DND-41 (cell line): ENCODE data around the gene GRM7.

Experiments
- ATAC-seq: fragments of 200-7000 bp; cut with Tn5 transposase; 3 replicates; pipeline ENCODE4 v1.9.1; 2021; ENCODE audit warnings: low read depth; ENCODE audit not compliant: insufficient read depth
- DNase-seq: peaks from one replicate; pipeline ENCODE4 v3.0.0-alpha.2; 2020
- H2AFZ ChIP-seq: 2 replicates; pipeline ENCODE4 v1.6.0; 2012; ENCODE audit warnings: low read depth, low read length
- H3K27ac ChIP-seq: 2 replicates; pipeline ENCODE4 v1.5.1; 2012; ENCODE audit warnings: low read length, inconsistent platforms
- H3K27me3 ChIP-seq: fragments of 200-600 bp; sonication (generic); 2 replicates; pipeline ENCODE4 v1.6.0; 2012; ENCODE audit warnings: low read length, mild to moderate bottlenecking, inconsistent platforms; ENCODE audit not compliant: insufficient read depth, poor library complexity
- H3K36me3 ChIP-seq: 2 replicates; pipeline ENCODE4 v1.5.1; 2012; ENCODE audit warnings: low read length, inconsistent platforms; ENCODE audit not compliant: insufficient read depth
- H3K4me1 ChIP-seq: 2 replicates; pipeline ENCODE4 v1.5.1; 2012; ENCODE audit warnings: mild to moderate bottlenecking, low read length; ENCODE audit not compliant: insufficient read depth
- H3K4me2 ChIP-seq: 2 replicates; pipeline ENCODE4 v1.6.0; 2012; ENCODE audit warnings: mild to moderate bottlenecking, moderate library complexity, low read length, inconsistent platforms; ENCODE audit not compliant: insufficient read depth
- H3K4me3 ChIP-seq, 2 experiments: fragments of 200-600 bp in 1 of 2; shearing (Covaris generic) in 1 of 2; 2 replicates each; pipeline ENCODE4 v1.5.1; 2012 to 2016; ENCODE audit warnings: inconsistent platforms in 2 of 2, low read length in 2 of 2, mild to moderate bottlenecking in 2 of 2, low read depth in 1 of 2, moderate library complexity in 1 of 2
- H3K79me2 ChIP-seq: 2 replicates; pipeline ENCODE4 v1.6.0; 2012; ENCODE audit warnings: low read length, inconsistent platforms; ENCODE audit not compliant: insufficient read depth
- H3K9ac ChIP-seq: 2 replicates; pipeline ENCODE4 v1.6.0; 2012; ENCODE audit warnings: low read depth, mild to moderate bottlenecking, inconsistent platforms, low read length, moderate library complexity
- H3K9me3 ChIP-seq: 2 replicates; pipeline ENCODE4 v1.5.1; 2012; ENCODE audit warnings: low read length, moderate library complexity, mild to moderate bottlenecking, inconsistent platforms; ENCODE audit not compliant: insufficient read depth, severe bottlenecking
- H4K20me1 ChIP-seq: 2 replicates; pipeline ENCODE4 v1.6.0; 2012; ENCODE audit warnings: low read length; ENCODE audit not compliant: insufficient read depth
- CTCF ChIP-seq: IDR thresholded peaks from 2 replicates; pipeline ENCODE4 v1.5.1; 2012; ENCODE audit warnings: borderline replicate concordance, low read length, moderate library complexity, mild to moderate bottlenecking; ENCODE audit not compliant: poor library complexity, severe bottlenecking; ENCODE audit errors: extremely low read depth
- EZH2 ChIP-seq: IDR thresholded peaks from 3 replicates; pipeline ENCODE4 v1.6.1; 2012; ENCODE audit warnings: borderline replicate concordance, low read depth, mild to moderate bottlenecking, moderate library complexity, low read length, inconsistent platforms; ENCODE audit not compliant: severe bottlenecking

The GRM7 gene

GRCh38 chr3:7172996-7173395 is 312.1 kb downstream of the GRM7 start:
- no peak overlapping the region for H3K4me3 ChIP-seq
- H3K4me1 ChIP-seq = no peaks in the 10 kb centered on the region
- no peak overlapping the region for H3K9ac ChIP-seq
- TF ChIP-seq EZH2 (no peak), CTCF (no peak)
- no peaks in the 10 kb centered on the region for H3K9me3 ChIP-seq
- DNase-seq = no peak
- no peaks in the 10 kb centered on the region for H3K27me3 ChIP-seq
- ATAC-seq = no peak
- no peak overlapping the region for H2AFZ ChIP-seq
- H3K4me2 ChIP-seq = no peak overlapping the region
- no peaks in the 10 kb centered on the region for H3K79me2 ChIP-seq
- no peaks in the 10 kb centered on the region for H4K20me1 ChIP-seq
- no peaks in the 10 kb centered on the region for H3K36me3 ChIP-seq
- H3K27ac ChIP-seq = no peak overlapping the region

- ATAC-seq (no peak), DNase-seq (no peak)
- no peaks in the 10 kb centered on the region for H4K20me1 ChIP-seq
- H3K9ac ChIP-seq = no peak overlapping the region
- H3K4me1 ChIP-seq = no peaks in the 10 kb centered on the region
- no peaks in the 10 kb centered on the region for H3K9me3 ChIP-seq
- H3K27ac ChIP-seq = no peak overlapping the region
- H3K4me3 ChIP-seq = no peak overlapping the region
- no peak overlapping the region for H2AFZ ChIP-seq
- no peaks in the 10 kb centered on the region for H3K27me3 ChIP-seq
- no peaks in the 10 kb centered on the region for H3K79me2 ChIP-seq
- no peak for TF ChIP-seq CTCF
- no peak for TF ChIP-seq EZH2
- no peaks in the 10 kb centered on the region for H3K36me3 ChIP-seq
- no peak overlapping the region for H3K4me2 ChIP-seq
These were observed 327.6 kb downstream of the GRM7 start for GRCh38 chr3:7188551-7188950.

- H3K27ac ChIP-seq = no peak overlapping the region
- ATAC-seq (no peak), DNase-seq (no peak)
- H3K4me1 ChIP-seq = no peaks in the 10 kb centered on the region
- no peak for TF ChIP-seq EZH2
- no peak for TF ChIP-seq CTCF
- H3K9me3 ChIP-seq = no peaks in the 10 kb centered on the region
- H3K79me2 ChIP-seq = no peaks in the 10 kb centered on the region
- H3K27me3 ChIP-seq = no peaks in the 10 kb centered on the region
- no peaks in the 10 kb centered on the region for H3K36me3 ChIP-seq
- H3K4me2 ChIP-seq = no peak overlapping the region
- H4K20me1 ChIP-seq = no peaks in the 10 kb centered on the region
- no peak overlapping the region for H2AFZ ChIP-seq
- H3K9ac ChIP-seq = no peak overlapping the region
- no peak overlapping the region for H3K4me3 ChIP-seq
These were observed 329.2 kb downstream of the GRM7 start for GRCh38 chr3:7190095-7190494.

GRCh38 chr3:7193269-7193668 is 332.4 kb downstream of the GRM7 start:
- TF ChIP-seq EZH2 (no peak), CTCF (no peak)
- DNase-seq (no peak), ATAC-seq (no peak)
- Histone ChIP-seq H3K36me3 (no peaks in the 10 kb centered on the region), H3K27ac (no peak overlapping the region), H2AFZ (no peak overlapping the region), H4K20me1 (no peaks in the 10 kb centered on the region), H3K4me1 (no peaks in the 10 kb centered on the region), H3K79me2 (no peaks in the 10 kb centered on the region), H3K27me3 (no peaks in the 10 kb centered on the region), H3K9me3 (no peaks in the 10 kb centered on the region), H3K9ac (no peak overlapping the region), H3K4me2 (no peak overlapping the region), H3K4me3 (no peak overlapping the region)
